ENCODE results near the gene AKAP7.

The AKAP7 gene

DNA sequence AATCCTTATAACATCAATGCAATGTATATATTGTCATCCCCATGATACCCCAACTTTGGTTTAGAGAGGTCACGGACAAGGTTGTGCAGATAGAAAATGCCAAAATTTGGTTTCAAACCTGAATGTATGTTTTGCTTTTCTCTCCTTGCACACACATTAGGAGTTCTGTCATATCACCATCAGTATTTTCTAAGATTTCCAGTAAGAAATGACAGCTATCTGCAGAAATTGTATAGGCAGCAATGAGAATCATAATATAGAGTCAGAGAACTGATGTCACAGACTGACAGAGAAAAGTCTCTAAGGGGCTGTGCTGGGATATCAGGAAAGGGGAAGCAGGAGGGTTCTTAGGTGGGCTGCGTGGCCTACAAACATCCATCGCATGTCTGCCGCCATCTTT lies 140.0 kb downstream of the AKAP7 start:
- H3K4me3 ChIP-seq (ENCODE audit: low read depth, low read length), result no peak overlapping the region
- in situ Hi-C loops (cut with HindIII; ENCODE audit: low sequenced_read_pairs), result no loop called here
- DNase-seq (ENCODE audit: low read depth), result no peak
- TF ChIP-seq, protein P1, sequence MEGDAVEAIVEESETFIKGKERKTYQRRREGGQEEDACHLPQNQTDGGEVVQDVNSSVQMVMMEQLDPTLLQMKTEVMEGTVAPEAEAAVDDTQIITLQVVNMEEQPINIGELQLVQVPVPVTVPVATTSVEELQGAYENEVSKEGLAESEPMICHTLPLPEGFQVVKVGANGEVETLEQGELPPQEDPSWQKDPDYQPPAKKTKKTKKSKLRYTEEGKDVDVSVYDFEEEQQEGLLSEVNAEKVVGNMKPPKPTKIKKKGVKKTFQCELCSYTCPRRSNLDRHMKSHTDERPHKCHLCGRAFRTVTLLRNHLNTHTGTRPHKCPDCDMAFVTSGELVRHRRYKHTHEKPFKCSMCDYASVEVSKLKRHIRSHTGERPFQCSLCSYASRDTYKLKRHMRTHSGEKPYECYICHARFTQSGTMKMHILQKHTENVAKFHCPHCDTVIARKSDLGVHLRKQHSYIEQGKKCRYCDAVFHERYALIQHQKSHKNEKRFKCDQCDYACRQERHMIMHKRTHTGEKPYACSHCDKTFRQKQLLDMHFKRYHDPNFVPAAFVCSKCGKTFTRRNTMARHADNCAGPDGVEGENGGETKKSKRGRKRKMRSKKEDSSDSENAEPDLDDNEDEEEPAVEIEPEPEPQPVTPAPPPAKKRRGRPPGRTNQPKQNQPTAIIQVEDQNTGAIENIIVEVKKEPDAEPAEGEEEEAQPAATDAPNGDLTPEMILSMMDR (IDR thresholded peaks at IDR 0.05; ENCODE audit: low read depth, low read length, missing control alignments), result no peak

DNA sequence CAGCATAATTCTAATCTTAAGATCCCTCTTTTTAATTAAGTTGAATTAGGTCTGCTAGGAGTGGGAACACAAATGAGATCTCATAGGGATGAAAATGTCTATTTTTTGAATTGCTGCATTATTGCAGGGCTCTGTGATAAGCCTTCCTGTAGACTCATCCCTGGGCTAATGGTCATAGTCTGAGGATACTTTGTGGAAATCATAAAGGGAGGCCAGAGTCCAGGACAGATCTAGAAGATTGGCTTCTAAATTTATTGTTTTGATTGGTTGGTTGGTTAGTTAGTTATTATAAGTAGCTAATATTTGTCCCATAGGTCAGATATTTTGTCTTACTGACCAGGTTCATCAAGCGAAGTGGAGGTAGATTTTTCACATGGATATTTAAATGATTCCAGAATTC lies 142.3 kb downstream of the AKAP7 start:
- in situ Hi-C loops (cut with HindIII; ENCODE audit: low sequenced_read_pairs), result no loop called here
- TF ChIP-seq, protein P1 (IDR thresholded peaks at IDR 0.05; ENCODE audit: low read depth, low read length, missing control alignments), result no peak
- DNase-seq (ENCODE audit: low read depth), result no peak
- H3K4me3 ChIP-seq (ENCODE audit: low read depth, low read length), result no peak overlapping the region

DNA sequence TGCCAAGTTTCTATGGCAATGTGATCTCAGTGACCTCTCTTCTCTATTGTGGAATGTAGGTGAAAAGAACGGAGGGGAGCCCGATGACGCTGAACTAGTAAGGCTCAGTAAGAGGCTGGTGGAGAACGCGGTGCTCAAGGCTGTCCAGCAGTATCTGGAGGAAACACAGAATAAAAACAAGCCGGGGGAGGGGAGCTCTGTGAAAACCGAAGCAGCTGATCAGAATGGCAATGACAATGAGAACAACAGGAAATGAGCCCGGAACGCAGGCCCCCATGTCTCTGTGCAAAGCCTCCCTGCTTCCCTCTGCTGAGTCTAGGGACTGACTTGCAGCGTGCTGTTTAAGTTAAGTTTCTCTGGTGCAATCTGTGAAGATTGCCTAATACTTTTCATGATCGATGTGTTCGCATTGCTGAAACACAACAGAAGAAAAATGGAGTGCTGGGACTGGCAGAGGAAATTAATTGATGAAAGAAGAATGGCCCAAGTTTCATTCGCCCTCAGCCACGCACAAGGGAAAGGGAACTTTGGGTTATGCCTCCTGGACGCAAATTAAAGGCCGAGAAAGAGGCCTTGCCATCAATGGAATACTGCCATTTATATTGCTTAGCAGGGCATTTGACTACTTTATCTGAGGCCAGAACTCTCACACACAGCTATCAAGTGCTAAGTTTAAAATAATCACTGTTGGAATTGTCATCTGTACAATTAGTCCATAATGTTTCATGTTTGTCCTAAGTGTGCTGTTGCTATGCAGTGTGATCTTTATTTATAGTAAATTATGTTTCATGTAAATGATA lies 146.4 kb downstream of the AKAP7 start:
- TF ChIP-seq, protein P1 (IDR thresholded peaks at IDR 0.05; ENCODE audit: low read depth, low read length, missing control alignments), result no peak
- H3K4me3 ChIP-seq (ENCODE audit: low read depth, low read length), result no peak overlapping the region
- peak; percentile 20 for DNase-seq (ENCODE audit: low read depth)
- in situ Hi-C loops (cut with HindIII; ENCODE audit: low sequenced_read_pairs), result no loop called here

DNA sequence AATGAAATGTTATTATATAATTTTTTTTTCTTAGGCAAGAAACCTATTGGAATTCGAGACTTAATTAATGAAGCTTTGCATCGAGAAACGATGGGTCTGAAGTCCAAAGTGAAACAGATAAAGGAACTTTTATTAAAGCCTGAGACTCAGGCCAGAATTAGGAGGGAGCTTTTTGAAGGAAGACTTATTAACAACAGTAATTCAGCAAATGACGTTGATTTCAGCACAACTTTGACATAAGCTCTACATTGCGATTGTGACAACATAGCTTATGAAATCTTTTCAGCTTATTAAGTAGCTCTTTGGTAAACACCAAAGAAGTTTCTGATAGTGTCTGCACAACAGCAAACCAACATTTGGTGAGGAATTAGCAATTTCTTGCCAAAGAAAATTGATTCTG lies 147.1 kb downstream of the AKAP7 start:
- no peak overlapping the region for H3K4me3 ChIP-seq (ENCODE audit: low read depth, low read length)
- TF ChIP-seq, protein P1 (IDR thresholded peaks at IDR 0.05; ENCODE audit: low read depth, low read length, missing control alignments), result no peak
- in situ Hi-C loops (cut with HindIII; ENCODE audit: low sequenced_read_pairs), result no loop called here
- no peak for DNase-seq (ENCODE audit: low read depth)

DNA sequence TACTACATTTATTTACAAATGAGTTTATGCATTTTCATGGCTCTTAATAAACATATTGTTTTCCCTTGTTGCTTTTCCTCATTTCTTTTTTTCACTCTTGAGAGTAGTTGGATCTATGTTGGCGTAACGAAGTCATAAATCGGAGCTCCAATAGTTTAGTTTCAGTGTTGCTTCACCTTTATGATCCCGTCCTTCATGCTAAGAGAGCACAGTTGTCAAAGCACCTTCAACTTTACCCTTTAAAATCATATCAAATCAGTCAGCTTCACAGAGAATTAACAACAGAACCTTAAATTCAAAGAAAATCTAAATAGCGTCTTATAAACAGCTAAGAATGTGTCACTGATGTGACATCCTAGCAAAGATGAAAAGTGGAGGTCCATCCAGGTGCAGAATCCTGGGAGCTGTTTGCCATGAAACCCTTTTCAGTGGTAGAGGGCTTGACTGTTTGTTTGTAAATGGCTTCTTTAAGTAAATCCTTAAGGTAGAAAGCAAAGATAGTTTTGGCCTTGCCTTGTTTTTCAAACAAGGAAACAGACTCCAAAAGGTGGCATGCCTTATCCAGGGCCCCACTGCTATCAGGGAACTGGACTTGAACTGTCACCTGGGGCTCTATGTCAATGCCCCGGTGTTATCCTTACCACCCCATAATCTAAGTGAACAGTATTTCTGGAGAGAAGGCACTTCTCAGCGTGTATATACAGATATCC lies 148.4 kb downstream of the AKAP7 start:
- in situ Hi-C loops (cut with HindIII; ENCODE audit: low sequenced_read_pairs), result no loop called here
- DNase-seq (ENCODE audit: low read depth), result no peak
- H3K4me3 ChIP-seq (ENCODE audit: low read depth, low read length), result no peak overlapping the region
- TF ChIP-seq, protein P1 (IDR thresholded peaks at IDR 0.05; ENCODE audit: low read depth, low read length, missing control alignments), result no peak

DNA sequence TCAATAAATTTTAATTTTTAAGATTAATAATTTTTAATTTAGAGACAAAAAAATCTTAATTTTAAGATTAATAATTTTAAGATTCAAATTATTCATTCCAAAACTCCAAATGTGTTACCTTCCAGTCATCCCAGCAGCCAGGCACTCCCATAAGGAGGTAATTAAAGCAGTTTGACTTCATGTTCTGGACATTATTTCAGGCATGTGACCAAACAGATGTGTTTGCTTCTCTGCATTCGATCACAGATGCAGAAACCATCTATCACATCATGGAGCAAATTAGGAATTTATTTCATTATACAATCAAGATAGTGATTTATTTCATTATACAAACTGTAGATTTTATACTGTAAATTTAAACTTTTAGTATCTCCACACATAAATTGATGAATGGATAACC lies 150.3 kb downstream of the AKAP7 start:
- in situ Hi-C loops (cut with HindIII; ENCODE audit: low sequenced_read_pairs), result no loop called here
- DNase-seq (ENCODE audit: low read depth), result no peak
- no peak overlapping the region for H3K4me3 ChIP-seq (ENCODE audit: low read depth, low read length)
- TF ChIP-seq, protein P1 (IDR thresholded peaks at IDR 0.05; ENCODE audit: low read depth, low read length, missing control alignments), result no peak
